GM20000 (cell line): ENCODE data around the gene ACVR1B.

ENCODE experiments used
- DNase-seq: peaks from one replicate; pipeline ENCODE4 v3.0.0; 2012; ENCODE audit warnings: low spot score
- CTCF ChIP-seq: IDR thresholded peaks from 2 replicates; pipeline ENCODE4 v1.5.1; 2012; ENCODE audit warnings: mild to moderate bottlenecking, control low read depth; ENCODE audit errors: extremely low read depth, missing control alignments

ACVR1B gene

DNA sequence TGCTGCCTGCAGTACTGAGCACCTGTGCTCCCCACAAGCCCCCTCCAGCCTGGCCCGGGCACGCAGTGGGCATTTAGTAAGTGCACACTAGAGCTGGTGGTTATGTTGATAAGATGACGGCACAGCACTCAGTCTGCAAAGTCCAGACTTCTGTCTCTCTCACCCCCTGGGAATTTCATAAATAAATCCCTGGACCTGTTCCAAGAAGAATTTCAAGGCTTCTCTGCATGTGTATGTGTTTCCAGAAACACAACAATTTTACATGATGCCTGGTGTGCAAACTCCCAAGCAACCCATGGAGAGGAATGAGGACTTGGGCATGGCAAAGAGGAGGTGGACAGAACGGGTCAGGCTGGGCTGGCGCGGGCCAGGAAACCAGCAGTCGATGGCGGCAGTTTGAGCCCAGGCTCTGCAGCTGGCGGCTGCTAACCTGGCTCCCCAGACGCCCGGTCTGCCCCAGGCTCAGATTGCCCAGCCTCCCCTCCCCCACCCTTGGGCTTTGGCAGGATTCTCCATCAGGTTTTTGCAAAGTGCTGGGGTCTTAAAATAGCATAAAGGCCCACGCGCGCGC, 10.4 kb upstream of the ACVR1B start:
- no peak for TF ChIP-seq CTCF
- no peak for DNase-seq

DNA sequence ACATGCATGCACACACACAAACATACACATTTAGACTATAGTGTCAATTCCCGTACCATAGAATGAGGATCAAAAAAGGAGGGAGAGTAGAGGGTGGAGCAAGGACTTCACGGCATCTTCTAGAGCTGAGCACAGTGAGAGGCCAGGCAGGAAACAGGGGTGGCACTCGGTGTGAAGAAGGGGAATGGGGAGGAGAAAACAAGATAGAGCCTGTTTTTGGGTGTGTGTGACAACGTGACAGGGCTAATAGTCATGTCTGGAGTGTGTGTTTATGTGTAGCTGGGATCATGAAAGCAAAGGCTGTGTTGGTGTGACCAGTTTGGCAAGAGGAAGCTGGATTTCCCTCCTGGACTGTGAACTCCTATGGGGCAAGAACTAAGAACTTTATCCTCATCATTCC, 9.9 kb upstream of the ACVR1B start:
- no peak for TF ChIP-seq CTCF
- DNase-seq, result no peak

DNA sequence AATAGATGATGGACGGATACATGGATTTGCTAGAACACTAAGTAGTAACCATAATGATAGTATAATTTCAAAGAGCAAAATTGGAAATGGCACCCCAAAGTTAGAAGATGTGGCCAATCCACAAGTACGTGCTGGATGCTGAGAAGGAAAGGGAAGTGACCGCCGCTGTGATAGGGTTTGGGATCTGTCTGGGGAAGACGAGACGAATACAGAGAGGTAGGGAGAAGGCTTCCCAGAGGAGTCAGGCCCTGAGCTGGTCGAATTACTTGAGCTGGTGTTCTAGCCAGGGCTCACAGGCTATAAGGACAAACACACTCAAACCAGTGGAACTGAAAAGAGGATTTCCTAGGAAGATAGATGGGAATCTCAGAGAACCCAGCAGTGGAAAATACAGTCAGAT, 9.4 kb upstream of the ACVR1B start:
- DNase-seq, result no peak

GRCh38 chr12:51942501-51943000, 8.9 kb upstream of the ACVR1B start:
- no peak for TF ChIP-seq CTCF
- no peak for DNase-seq

More for the DNA sequence above, 9.4 kb upstream of the ACVR1B start:
- TF ChIP-seq CTCF, result no peak

DNA sequence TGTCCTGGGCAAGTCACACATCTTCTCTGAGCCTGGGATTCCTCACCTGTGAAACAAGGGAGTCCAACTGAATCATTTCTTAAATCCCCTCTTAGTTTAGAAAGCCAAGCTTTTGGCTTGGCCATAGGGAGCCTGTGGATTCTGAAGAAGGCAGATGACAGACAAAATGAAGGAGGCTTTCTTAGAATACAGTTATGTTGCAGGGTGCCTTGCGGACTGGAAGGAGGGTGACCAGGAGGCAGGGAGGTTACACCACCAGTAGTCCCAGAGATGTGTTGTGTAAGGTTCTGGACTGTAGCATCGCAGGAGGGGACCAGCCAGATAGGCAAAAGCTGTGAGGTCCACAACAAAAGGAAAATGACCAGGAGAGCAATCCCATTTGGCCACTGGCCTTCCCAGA, 8.2 kb upstream of the ACVR1B start:
- TF ChIP-seq CTCF, result no peak
- DNase-seq, result no peak

GRCh38 chr12:51944608-51945233, 6.8 kb upstream of the ACVR1B start:
- no peak for TF ChIP-seq CTCF
- DNase-seq, result no peak

GRCh38 chr12:51947246-51947996, 4.1 kb upstream of the ACVR1B start:
- TF ChIP-seq CTCF, result no peak
- DNase-seq, result no peak
